ENCODE data around the gene HOXD3. TPM values are rescaled to one million over a fixed set of nuclear protein-coding genes. Genes with fewer than 3 reads are reported as not detected.

The HOXD3 gene
- total and polyA plus RNA-seq, 7 experiments from 2014 or later, result not detected

DNA sequence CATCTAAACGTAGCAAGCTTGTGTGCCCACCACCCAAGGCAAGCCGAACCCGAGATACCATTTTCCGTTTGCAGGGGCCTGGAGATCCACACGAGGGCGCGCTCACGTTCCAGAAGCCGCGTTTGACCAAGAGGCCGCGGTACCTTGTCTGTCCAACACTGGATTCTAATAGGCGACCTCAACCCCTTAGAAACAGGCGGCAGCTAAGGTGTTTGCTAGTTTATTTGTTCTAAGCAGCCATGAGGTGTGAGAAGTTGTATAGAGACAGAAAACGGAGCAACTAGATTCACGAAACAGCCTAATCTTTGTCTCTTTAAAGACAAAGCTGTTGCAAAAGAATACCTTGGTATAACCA is 45.8 kb upstream of the HOXD3 start:
- Mint-ChIP-seq H3K36me3 (peaks cover 0 to 16% (median 4%) of the 10 kb centered on the region in 5 donors), H3K4me1 (peaks cover 3 to 23% (median 15%) of the 10 kb centered on the region in 7 donors), H3K27ac (peak overlapping the region in 3 of 9 donors; percentile 40 to 71 (median 48)), H3K4me3 (peak overlapping the region in 3 of 10 donors; percentile 3 to 30 (median 11)), H3K9me3 (peaks cover 0 to 64% (median 10%) of the 10 kb centered on the region in 11 donors), H3K27me3 (peaks cover 70 to 87% (median 76%) of the 10 kb centered on the region in 5 donors)
- Histone ChIP-seq H3K4me3 (ENCODE audit: low read length) (no peak overlapping the region), H3K4me1 (ENCODE audit: control insufficient read depth in 2 of 2, insufficient read depth in 2 of 2, low read length in 2 of 2) (peaks cover 0 to 14% of the 10 kb centered on the region in 2 donors), H3K9me3 (ENCODE audit: control insufficient read depth in 2 of 3, low read length in 3 of 3) (peaks cover 0 to 22% (median 0%) of the 10 kb centered on the region in 3 experiments), H3K27me3 (ENCODE audit: control insufficient read depth in 2 of 2, insufficient read depth in 2 of 2, low read length in 2 of 2) (peaks cover 21 to 79% of the 10 kb centered on the region in 2 donors), H3K36me3 (ENCODE audit: control insufficient read depth in 2 of 3, insufficient read depth in 3 of 3, low read length in 3 of 3) (no peaks in the 10 kb centered on the region), H3K27ac (ENCODE audit: low read depth, low read length) (no peak overlapping the region)
- ChIA-PET POLR2A (no interaction called here), CTCF (interaction anchor here (1.5 kb wide), 1 partner anchor 16 kb away, joined by 3 read pairs; no protein-coding TSS in a partner anchor)
- intact Hi-C loops (cut with micrococcal nuclease), result loop anchor here (2.0 to 5.0 kb wide), 3 partner anchors 32 to 51 kb away; no protein-coding TSS in a partner anchor
- ATAC-seq (no peak), DNase-seq (no peak)

DNA sequence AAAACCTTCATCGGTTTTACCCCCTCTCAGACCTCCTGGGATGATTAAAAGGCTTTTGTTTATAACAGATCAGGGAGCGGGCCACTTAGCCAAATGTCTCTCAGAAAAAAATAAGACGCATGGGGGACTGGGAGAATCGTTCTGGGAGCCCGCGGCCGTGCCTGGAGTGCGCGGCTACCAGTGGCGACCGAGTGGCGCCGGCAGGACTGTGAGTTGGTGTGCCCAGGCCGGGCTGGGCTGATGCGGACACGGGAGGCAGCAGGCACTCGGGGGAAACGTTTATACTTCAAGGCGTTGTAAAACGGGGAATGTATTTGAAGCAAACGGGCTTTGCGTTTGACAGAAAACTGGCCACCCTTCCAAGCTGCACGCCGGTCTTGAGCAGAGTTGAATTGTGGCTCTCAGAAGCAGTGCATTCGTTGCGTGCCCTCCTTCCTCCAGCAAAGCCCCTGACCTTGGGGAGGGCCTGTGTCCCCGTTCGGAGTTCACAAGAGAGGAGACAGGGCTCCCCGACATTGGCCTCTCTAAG is 45.2 kb upstream of the HOXD3 start:
- H3K36me3 ChIP-seq (ENCODE audit: control insufficient read depth in 2 of 3, insufficient read depth in 3 of 3, low read length in 3 of 3), result no peaks in the 10 kb centered on the region
- peaks cover 21 to 82% of the 10 kb centered on the region in 2 donors for H3K27me3 ChIP-seq (ENCODE audit: control insufficient read depth in 2 of 2, insufficient read depth in 2 of 2, low read length in 2 of 2)
- ChIA-PET CTCF (interaction anchor here (1.5 kb wide), 1 partner anchor 15 kb away, joined by 3 read pairs; no protein-coding TSS in a partner anchor), POLR2A (no interaction called here)
- H3K4me3 Mint-ChIP-seq, result peak overlapping the region in 2 of 10 donors; percentile 11 to 19
- H3K4me1 ChIP-seq (ENCODE audit: control insufficient read depth in 2 of 2, insufficient read depth in 2 of 2, low read length in 2 of 2), result peaks cover 0 to 7% of the 10 kb centered on the region in 2 donors
- ATAC-seq, result no peak
- no peak overlapping the region for H3K27ac ChIP-seq (ENCODE audit: low read depth, low read length)
- H3K9me3 ChIP-seq (ENCODE audit: control insufficient read depth in 2 of 3, low read length in 3 of 3), result peaks cover 0 to 22% (median 0%) of the 10 kb centered on the region in 3 experiments
- DNase-seq, result no peak
- H3K27ac Mint-ChIP-seq, result peak overlapping the region in 3 of 9 donors; percentile 14 to 71 (median 60)
- peaks cover 0 to 20% (median 12%) of the 10 kb centered on the region in 7 donors for H3K4me1 Mint-ChIP-seq
- no peak overlapping the region for H3K4me3 ChIP-seq (ENCODE audit: low read length)
- peaks cover 73 to 91% (median 79%) of the 10 kb centered on the region in 5 donors for H3K27me3 Mint-ChIP-seq
- peaks cover 0 to 17% (median 4%) of the 10 kb centered on the region in 5 donors for H3K36me3 Mint-ChIP-seq
- H3K9me3 Mint-ChIP-seq, result peaks cover 2 to 68% (median 10%) of the 10 kb centered on the region in 11 donors
- intact Hi-C loops (cut with micrococcal nuclease), result loop anchor here (2.0 to 5.0 kb wide), 3 partner anchors 33 to 50 kb away; no protein-coding TSS in a partner anchor

DNA sequence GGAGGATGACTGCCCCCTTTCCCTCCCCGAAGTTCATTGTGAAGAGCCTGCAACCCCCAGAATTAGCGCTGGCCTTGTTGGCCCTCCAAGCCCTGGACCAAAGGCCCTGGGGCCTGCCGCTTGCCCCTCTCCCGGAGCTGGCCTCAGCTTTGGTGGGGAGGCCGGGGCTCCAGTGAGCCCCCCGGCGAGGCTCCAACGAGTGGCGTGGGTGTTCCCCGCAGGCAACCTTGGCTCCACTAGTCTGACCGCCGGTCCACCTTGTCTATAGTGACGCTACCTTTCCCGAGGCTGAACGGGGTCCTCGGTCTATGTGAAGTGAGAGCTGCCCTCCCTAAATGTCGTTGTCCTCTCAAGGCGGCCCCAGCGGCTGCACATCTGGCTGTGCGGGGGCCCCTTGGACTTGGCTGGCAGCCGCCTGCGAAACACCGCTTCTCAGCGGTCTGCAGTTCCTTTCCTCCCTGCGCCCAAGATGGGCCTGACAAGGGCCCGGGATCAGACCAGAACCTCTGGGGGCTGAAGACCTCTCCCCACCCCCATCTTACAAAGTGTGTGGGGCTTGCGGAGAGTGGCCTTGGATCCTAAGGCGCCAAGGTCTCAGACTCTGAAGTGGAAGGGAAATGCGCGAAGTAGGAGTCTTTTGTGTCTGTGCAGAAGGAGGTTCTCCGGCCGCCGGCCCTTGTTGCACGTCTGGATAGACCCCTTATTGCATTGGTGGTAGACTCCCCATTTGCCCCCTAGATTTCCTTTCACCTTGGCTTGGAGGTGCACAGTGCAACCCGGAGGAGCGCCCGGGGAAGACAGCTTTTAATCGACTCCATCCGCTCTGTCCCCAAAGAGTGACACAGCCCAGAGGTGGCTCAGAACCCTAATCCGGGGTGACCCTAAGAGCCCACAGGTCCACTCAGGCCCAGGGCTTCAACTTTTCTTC is 44.5 kb upstream of the HOXD3 start:
- Mint-ChIP-seq H3K36me3 (peaks cover 0 to 19% (median 4%) of the 10 kb centered on the region in 5 donors), H3K27ac (peak overlapping the region in 3 of 9 donors; percentile 69 to 80 (median 76)), H3K4me3 (peak overlapping the region in 1 of 10 donors; percentile 9), H3K4me1 (peaks cover 0 to 16% (median 11%) of the 10 kb centered on the region in 7 donors), H3K9me3 (peaks cover 3 to 73% (median 10%) of the 10 kb centered on the region in 11 donors), H3K27me3 (peaks cover 76 to 92% (median 82%) of the 10 kb centered on the region in 5 donors)
- no peak for ATAC-seq
- Histone ChIP-seq H3K4me1 (ENCODE audit: control insufficient read depth in 2 of 2, insufficient read depth in 2 of 2, low read length in 2 of 2) (peaks cover 0 to 4% of the 10 kb centered on the region in 2 donors), H3K9me3 (ENCODE audit: control insufficient read depth in 2 of 3, low read length in 3 of 3) (peaks cover 0 to 22% (median 0%) of the 10 kb centered on the region in 3 experiments), H3K27me3 (ENCODE audit: control insufficient read depth in 2 of 2, insufficient read depth in 2 of 2, low read length in 2 of 2) (peaks cover 21 to 86% of the 10 kb centered on the region in 2 donors), H3K4me3 (ENCODE audit: low read length) (no peak overlapping the region), H3K27ac (ENCODE audit: low read depth, low read length) (no peak overlapping the region), H3K36me3 (ENCODE audit: control insufficient read depth in 2 of 3, insufficient read depth in 3 of 3, low read length in 3 of 3) (no peaks in the 10 kb centered on the region)
- intact Hi-C loops (cut with micrococcal nuclease), result loop anchor here (5.0 kb wide), 2 partner anchors 35 to 50 kb away; no protein-coding TSS in a partner anchor
- no peak for DNase-seq
- POLR2A ChIA-PET, result no interaction called here
- CTCF ChIA-PET, result interaction anchor here (1.5 kb wide), 1 partner anchor 14 kb away, joined by 5 read pairs; no protein-coding TSS in a partner anchor

DNA sequence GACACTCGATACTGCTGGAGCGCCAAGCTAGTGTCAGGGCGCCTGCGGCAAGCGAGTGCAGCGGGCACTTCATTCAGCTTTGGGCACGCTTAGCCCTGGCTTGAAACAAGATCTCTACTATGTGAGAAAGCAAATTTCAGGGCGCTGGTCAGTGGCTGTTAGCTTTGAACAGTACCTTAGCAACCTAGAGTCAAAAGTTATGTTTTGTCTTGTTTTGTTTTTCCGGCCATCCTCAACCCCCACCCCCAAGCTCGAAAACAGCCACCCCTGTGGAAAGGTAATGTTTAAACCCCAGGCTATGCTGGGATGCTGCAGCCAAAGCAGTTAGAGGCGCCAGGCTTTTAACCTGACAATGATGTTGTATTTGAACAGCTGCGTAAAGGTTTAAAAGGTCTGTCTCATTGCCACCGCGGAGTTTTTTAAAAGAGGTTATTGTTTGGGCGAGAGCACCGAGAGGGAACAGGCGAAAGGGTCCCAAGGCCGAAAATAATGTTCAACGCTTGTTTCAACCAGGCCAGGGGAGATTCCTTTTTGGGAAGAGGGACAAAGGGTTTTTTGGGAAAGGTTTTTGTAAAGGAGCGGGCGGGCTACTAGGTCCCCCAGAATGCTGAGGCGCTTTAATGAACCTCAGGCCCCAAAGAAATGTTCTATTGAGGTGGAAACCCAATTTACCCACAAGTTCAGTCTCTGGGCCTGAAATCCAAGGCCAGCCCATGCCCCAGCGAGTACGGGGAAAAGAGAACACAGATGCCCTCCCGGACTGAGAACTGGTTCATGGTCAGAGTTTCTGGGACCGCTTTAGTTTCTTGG is 42.8 kb upstream of the HOXD3 start:
- Mint-ChIP-seq H3K4me3 (peak overlapping the region in 1 of 10 donors; percentile 27), H3K4me1 (peaks cover 0 to 12% (median 7%) of the 10 kb centered on the region in 7 donors), H3K27ac (no peak overlapping the region), H3K27me3 (peaks cover 85 to 96% (median 89%) of the 10 kb centered on the region in 5 donors), H3K36me3 (peaks cover 0 to 17% (median 4%) of the 10 kb centered on the region in 5 donors), H3K9me3 (peaks cover 3 to 71% (median 17%) of the 10 kb centered on the region in 11 donors)
- no peaks in the 10 kb centered on the region for H3K4me1 ChIP-seq (ENCODE audit: control insufficient read depth in 2 of 2, insufficient read depth in 2 of 2, low read length in 2 of 2)
- intact Hi-C loops (cut with micrococcal nuclease), result loop anchor here (5.0 kb wide), 2 partner anchors 37 to 48 kb away; no protein-coding TSS in a partner anchor
- ChIA-PET POLR2A (no interaction called here), CTCF (interaction anchor here (1.5 kb wide), 1 partner anchor 12 kb away, joined by 5 read pairs; no protein-coding TSS in a partner anchor)
- no peak overlapping the region for H3K4me3 ChIP-seq (ENCODE audit: low read length)
- no peak for DNase-seq
- H3K36me3 ChIP-seq (ENCODE audit: control insufficient read depth in 2 of 3, insufficient read depth in 3 of 3, low read length in 3 of 3), result no peaks in the 10 kb centered on the region
- no peak overlapping the region for H3K27ac ChIP-seq (ENCODE audit: low read depth, low read length)
- peaks cover 0 to 17% (median 0%) of the 10 kb centered on the region in 3 experiments for H3K9me3 ChIP-seq (ENCODE audit: control insufficient read depth in 2 of 3, low read length in 3 of 3)
- H3K27me3 ChIP-seq (ENCODE audit: control insufficient read depth in 2 of 2, insufficient read depth in 2 of 2, low read length in 2 of 2), result peaks cover 16 to 92% of the 10 kb centered on the region in 2 donors
- no peak for ATAC-seq

DNA sequence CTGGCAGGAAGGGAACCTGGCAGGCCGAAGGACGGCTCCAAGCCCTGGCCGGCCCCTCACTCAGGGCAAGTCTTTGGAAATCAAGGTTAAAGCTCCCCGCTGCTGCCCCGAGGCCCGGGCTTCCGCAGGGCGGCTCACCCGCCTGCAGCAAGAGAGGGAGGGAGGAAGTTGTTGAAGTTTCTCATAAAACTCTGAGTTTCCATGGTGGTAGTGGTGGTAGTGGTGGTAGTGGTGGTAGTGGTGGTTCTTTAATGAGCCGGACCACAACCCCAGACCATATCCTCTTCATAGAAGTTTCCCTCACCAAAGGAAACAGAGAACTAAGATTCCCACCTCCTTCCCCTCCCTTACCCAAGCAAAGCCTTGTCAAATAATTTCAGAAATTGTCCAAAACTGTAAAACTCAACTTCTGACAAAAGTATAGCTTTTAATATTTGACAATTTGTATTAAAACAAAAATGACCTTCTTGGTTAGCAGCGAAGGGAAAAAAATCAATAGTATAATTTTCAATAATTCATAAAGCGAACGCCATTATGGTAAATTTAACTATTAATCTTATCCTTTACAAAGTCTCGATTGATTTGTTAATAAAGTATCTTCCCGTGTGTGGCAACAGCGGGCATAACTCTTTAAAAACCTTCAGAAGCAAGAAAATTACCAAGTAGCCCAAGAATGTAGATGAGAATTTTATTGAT is 42.0 kb upstream of the HOXD3 start:
- H3K4me3 ChIP-seq (ENCODE audit: low read length), result no peak overlapping the region
- H3K36me3 ChIP-seq (ENCODE audit: control insufficient read depth in 2 of 3, insufficient read depth in 3 of 3, low read length in 3 of 3), result no peaks in the 10 kb centered on the region
- H3K27ac Mint-ChIP-seq, result peak overlapping the region in 1 of 9 donors; percentile 28
- H3K4me1 ChIP-seq (ENCODE audit: control insufficient read depth in 2 of 2, insufficient read depth in 2 of 2, low read length in 2 of 2), result no peaks in the 10 kb centered on the region
- no peak overlapping the region for H3K27ac ChIP-seq (ENCODE audit: low read depth, low read length)
- no peak for DNase-seq
- H3K9me3 ChIP-seq (ENCODE audit: control insufficient read depth in 2 of 3, low read length in 3 of 3), result peaks cover 0 to 12% (median 0%) of the 10 kb centered on the region in 3 experiments
- no peak for ATAC-seq
- peaks cover 14 to 94% of the 10 kb centered on the region in 2 donors for H3K27me3 ChIP-seq (ENCODE audit: control insufficient read depth in 2 of 2, insufficient read depth in 2 of 2, low read length in 2 of 2)
- peaks cover 0 to 10% (median 4%) of the 10 kb centered on the region in 7 donors for H3K4me1 Mint-ChIP-seq
- peaks cover 3 to 64% (median 15%) of the 10 kb centered on the region in 11 donors for H3K9me3 Mint-ChIP-seq
- POLR2A ChIA-PET, result no interaction called here
- intact Hi-C loops (cut with micrococcal nuclease), result loop anchor here (5.0 kb wide), 2 partner anchors 38 to 47 kb away; no protein-coding TSS in a partner anchor
- peaks cover 0 to 11% (median 4%) of the 10 kb centered on the region in 5 donors for H3K36me3 Mint-ChIP-seq
- CTCF ChIA-PET, result no interaction called here
- no peak overlapping the region for H3K4me3 Mint-ChIP-seq
- H3K27me3 Mint-ChIP-seq, result peaks cover 85 to 96% (median 89%) of the 10 kb centered on the region in 5 donors
